Keratinocyte (primary cell): ENCODE data around the gene HEPHL1.

Experiments used
- CTCF ChIP-seq, 3 experiments: IDR thresholded peaks in 1 of 3; conservative IDR thresholded peaks in 1 of 3; optimal IDR thresholded peaks in 1 of 3; 2 replicates in 2 of 3; 3 replicates in 1 of 3; pipeline versions ENCODE3 to v1.5.1; 2011; ENCODE audit warnings: low read length in 3 of 3, mild to moderate bottlenecking in 3 of 3, moderate library complexity in 2 of 3, control low read depth in 1 of 3, inconsistent platforms in 1 of 3; ENCODE audit not compliant: insufficient read depth in 2 of 3; ENCODE audit errors: extremely low read depth in 1 of 3
- EZH2 ChIP-seq: IDR thresholded peaks from one replicate; pipeline ENCODE4 v1.6.1; 2012; ENCODE audit warnings: inconsistent platforms, mild to moderate bottlenecking, low read length, moderate library complexity

- TF ChIP-seq CTCF (optimal IDR thresholded peaks at IDR 0.05 in 1 of 3, IDR thresholded peaks at IDR 0.05 in 1 of 3, conservative IDR thresholded peaks at IDR 0.05 in 1 of 3; ENCODE audit: extremely low read depth in 1 of 3, insufficient read depth in 2 of 3, low read length in 3 of 3): no peak
- no peak for TF ChIP-seq EZH2
Measured at GRCh38 chr11:94148189-94148588, 127.0 kb downstream of the HEPHL1 start.
